NB4 (cell line): ENCODE measurements around the gene KCTD21.
"Not testable (repeated sequence)": the region's sequence is repeated elsewhere in the genome, so short reads cannot be mapped to it uniquely, and the experiment has no call there.

Experiments used
- DNase-seq: peaks from one replicate; pipeline ENCODE4 v3.0.0; 2010; ENCODE audit warnings: low read depth
- H3K4me3 ChIP-seq: one replicate; pipeline ENCODE4 v1.5.1; 2011; ENCODE audit warnings: mild to moderate bottlenecking, low read depth, low read length, moderate library complexity
- CTCF ChIP-seq: IDR thresholded peaks from one replicate; pipeline ENCODE4 v1.5.1; 2012; ENCODE audit warnings: low read depth, low read length
- MYC ChIP-seq: IDR thresholded peaks from 2 replicates; pipeline ENCODE4 v1.6.1; 2011; ENCODE audit warnings: low read depth, low read length
- POLR2A ChIP-seq: IDR thresholded peaks from 2 replicates; pipeline ENCODE4 v1.6.1; 2011; ENCODE audit warnings: mild to moderate bottlenecking; ENCODE audit not compliant: insufficient read length; ENCODE audit errors: extremely low read depth
- TF ChIP-seq, protein P1 (sequence below): IDR thresholded peaks from 2 replicates; pipeline ENCODE4 v1.6.1; 2011; ENCODE audit warnings: low read depth, low read length

Gene KCTD21

GRCh38 chr11:78181185-78181584 is 7.2 kb downstream of the KCTD21 start:
- TF ChIP-seq, protein P1, sequence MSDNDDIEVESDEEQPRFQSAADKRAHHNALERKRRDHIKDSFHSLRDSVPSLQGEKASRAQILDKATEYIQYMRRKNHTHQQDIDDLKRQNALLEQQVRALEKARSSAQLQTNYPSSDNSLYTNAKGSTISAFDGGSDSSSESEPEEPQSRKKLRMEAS: no peak
- TF ChIP-seq CTCF (no peak), MYC (no peak), POLR2A (no peak)
- DNase-seq: peak; percentile 66
- H3K4me3 ChIP-seq: no peak overlapping the region

DNA sequence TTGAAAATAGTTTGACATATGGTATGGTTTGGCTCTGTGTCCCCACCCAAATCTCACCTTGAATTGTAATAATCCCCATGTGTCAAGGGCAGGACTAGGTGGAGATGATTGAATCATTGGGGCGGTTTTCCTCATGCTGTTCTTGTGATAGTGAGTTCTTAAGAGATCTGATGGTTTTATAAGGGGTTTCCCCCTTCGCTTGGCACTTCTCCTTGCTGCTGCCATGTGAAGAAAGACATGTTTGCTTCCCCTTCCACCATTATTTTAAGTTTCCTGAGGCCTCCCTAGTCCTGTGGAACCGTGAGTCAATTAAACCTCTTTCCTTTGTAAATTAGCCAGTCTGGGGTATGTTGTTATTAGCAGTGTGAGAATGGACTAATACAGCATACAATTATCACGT is 7.7 kb downstream of the KCTD21 start:
- H3K4me3 ChIP-seq: no peak overlapping the region

GRCh38 chr11:78179459-78180071 is 8.9 kb downstream of the KCTD21 start:
- H3K4me3 ChIP-seq: no peak overlapping the region
- no peak for DNase-seq
- TF ChIP-seq POLR2A: no peak
- no peak for TF ChIP-seq MYC
- TF ChIP-seq, protein P1: no peak
- no peak for TF ChIP-seq CTCF

More for the DNA sequence above, 7.7 kb downstream of the KCTD21 start:
- TF ChIP-seq, protein P1: no peak
- TF ChIP-seq MYC (no peak), CTCF (no peak), POLR2A (no peak)
- no peak for DNase-seq

DNA sequence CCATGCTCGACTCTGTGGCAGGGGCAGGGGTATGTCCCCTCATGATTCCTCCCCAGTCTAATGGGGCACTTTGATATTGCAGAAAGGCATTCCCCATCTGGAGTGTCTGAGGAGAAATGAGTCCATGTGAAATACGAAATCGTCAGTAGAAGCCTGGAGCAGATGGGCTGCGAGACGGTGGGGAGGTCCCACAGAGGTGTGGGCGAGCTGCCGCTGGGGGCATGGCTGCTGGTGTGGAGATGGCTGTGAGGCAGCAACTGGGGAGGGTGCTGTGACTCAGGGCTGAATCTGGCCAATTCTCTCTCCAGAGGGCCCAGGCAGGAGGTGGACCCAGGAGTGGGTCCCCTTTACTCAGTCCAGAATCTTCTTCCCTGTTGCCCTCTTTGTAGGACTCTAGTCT is 11.2 kb downstream of the KCTD21 start:
- TF ChIP-seq CTCF: no peak
- TF ChIP-seq, protein P1: no peak
- no peak for TF ChIP-seq MYC
- TF ChIP-seq POLR2A: no peak
- H3K4me3 ChIP-seq: no peak overlapping the region
- DNase-seq: no peak

GRCh38 chr11:78176605-78177141 is 11.8 kb downstream of the KCTD21 start:
- DNase-seq: no peak
- no peak for TF ChIP-seq MYC
- no peak for TF ChIP-seq CTCF
- TF ChIP-seq POLR2A: no peak
- TF ChIP-seq, protein P1: no peak
- H3K4me3 ChIP-seq: no peak overlapping the region

GRCh38 chr11:78175862-78176261 is 12.6 kb downstream of the KCTD21 start:
- not testable (repeated sequence) for DNase-seq, H3K4me3 ChIP-seq
